ENCODE measurements around the gene DPF1.

DNA sequence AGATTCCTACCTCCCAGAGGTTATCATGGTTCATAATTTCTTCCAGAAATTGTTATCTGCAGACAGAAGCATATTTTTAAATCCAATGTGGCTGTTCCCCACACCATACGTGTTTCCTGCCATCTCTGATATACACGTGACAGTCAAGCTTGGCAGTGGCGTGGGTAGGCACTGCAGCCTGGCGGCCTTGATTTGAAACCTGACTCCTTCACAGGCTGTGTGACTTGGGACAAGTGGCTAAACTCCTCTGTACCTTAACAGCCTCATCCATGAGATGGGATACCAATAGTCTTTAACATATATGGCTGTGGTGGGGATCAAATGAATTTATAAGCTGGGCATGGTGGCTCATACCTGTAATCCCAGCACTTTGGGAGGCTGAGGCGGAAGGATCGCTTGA is 33.2 kb downstream of the DPF1 start:
- TF ChIP-seq, protein P1, sequence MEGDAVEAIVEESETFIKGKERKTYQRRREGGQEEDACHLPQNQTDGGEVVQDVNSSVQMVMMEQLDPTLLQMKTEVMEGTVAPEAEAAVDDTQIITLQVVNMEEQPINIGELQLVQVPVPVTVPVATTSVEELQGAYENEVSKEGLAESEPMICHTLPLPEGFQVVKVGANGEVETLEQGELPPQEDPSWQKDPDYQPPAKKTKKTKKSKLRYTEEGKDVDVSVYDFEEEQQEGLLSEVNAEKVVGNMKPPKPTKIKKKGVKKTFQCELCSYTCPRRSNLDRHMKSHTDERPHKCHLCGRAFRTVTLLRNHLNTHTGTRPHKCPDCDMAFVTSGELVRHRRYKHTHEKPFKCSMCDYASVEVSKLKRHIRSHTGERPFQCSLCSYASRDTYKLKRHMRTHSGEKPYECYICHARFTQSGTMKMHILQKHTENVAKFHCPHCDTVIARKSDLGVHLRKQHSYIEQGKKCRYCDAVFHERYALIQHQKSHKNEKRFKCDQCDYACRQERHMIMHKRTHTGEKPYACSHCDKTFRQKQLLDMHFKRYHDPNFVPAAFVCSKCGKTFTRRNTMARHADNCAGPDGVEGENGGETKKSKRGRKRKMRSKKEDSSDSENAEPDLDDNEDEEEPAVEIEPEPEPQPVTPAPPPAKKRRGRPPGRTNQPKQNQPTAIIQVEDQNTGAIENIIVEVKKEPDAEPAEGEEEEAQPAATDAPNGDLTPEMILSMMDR (conservative IDR thresholded peaks at IDR 0.05; ENCODE audit: low read length) = no peak
- no peak for TF ChIP-seq EZH2phosphoT487 (IDR thresholded peaks at IDR 0.05; ENCODE audit: borderline replicate concordance, low read depth, low read length)
